ENCODE measurements around the gene NRK. TPM values are rescaled to one million over a fixed set of nuclear protein-coding genes. Genes with fewer than 3 reads are reported as not detected.
"Not testable (repeated sequence)": the region's sequence is repeated elsewhere in the genome, so short reads cannot be mapped to it uniquely, and the experiment has no call there.

Gene NRK
- polyA plus RNA-seq, 1 donor from 2014 or later, result not detected

DNA sequence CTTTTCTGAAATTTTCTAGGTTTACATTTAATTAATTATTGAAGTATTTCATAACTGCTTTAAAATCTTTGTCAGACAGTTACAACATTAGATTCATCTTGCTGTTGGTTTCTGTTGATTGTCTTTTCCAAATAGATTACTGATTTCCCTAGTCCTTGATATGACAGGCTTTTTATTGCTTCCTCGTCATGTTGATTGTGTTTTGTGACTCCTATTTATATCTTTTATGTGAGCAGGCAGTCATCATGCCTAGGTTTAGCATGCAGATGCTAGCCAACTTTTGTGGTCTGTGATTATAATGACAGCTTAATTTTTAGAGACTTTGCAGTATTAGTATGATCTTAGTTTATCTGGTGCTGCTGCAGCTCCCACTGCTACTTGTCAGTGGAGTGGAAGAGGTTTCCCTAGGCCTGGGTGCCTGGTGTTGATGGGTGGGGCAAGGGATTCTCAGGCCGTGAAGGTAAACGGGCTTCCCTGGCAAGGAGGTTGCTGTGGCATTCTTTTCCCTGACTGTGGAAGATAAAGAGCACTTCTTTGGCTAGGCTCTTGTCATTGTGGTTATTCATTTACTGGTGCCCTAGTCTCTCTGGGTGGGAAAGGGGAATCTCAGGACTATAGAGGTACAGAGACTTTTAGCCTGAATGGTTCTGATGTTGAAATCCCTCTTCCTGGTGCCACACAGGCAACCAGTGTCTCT is 150.5 kb downstream of the NRK start:
- H3K4me1 Mint-ChIP-seq, result no peaks in the 10 kb centered on the region
- no peak overlapping the region for H3K4me3 Mint-ChIP-seq
- H3K36me3 Mint-ChIP-seq, result no peaks in the 10 kb centered on the region
- H3K27ac Mint-ChIP-seq, result no peak overlapping the region
- H3K27me3 Mint-ChIP-seq, result no peaks in the 10 kb centered on the region
- H3K9me3 Mint-ChIP-seq, result peaks cover 0 to 3% (median 2%) of the 10 kb centered on the region in 3 donors

DNA sequence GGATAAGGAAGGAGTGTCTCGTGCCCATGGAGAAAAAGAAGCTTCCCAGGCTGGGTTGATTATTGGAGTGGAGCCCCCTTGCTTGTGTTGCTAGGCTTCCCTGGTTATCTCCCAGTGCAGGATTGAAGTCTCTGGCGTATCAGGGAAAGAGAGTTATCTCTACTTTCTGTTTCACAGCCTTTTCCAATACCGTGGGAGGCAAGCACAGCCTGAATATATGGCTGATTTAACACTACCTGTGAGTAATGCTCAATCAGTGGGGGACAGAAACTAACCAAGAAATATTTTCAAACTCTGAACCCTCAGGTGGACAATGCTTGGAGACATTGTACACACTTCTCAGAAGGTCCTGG is 151.0 kb downstream of the NRK start:
- peaks cover 0 to 3% (median 2%) of the 10 kb centered on the region in 3 donors for H3K9me3 Mint-ChIP-seq
- no peaks in the 10 kb centered on the region for H3K36me3 Mint-ChIP-seq
- no peaks in the 10 kb centered on the region for H3K4me1 Mint-ChIP-seq
- no peak overlapping the region for H3K27ac Mint-ChIP-seq
- H3K4me3 Mint-ChIP-seq, result no peak overlapping the region
- no peaks in the 10 kb centered on the region for H3K27me3 Mint-ChIP-seq

DNA sequence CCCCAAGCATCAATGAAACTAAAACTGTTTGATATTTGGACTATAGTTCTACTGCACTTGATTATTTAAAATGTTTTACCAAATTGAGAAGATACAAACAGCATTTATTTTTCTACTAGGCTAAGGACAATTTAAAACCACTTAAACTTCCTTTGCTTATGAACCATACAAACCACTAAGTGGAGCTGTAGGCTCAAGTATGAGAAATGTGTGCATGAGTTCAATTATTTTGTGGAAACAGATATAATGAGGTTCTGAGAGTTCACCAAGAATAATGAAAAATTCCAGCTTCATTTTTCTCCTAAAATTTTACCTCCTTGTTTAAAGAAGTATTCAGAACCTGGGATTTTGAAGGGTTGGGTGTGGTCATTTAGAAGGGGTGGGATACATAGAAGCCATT is 153.0 kb downstream of the NRK start:
- peaks cover 0 to 3% (median 2%) of the 10 kb centered on the region in 3 donors for H3K9me3 Mint-ChIP-seq
- no peaks in the 10 kb centered on the region for H3K27me3 Mint-ChIP-seq
- H3K27ac Mint-ChIP-seq, result no peak overlapping the region
- no peaks in the 10 kb centered on the region for H3K36me3 Mint-ChIP-seq
- H3K4me1 Mint-ChIP-seq, result peaks cover 0 to 2% (median 0%) of the 10 kb centered on the region in 3 donors
- no peak overlapping the region for H3K4me3 Mint-ChIP-seq

DNA sequence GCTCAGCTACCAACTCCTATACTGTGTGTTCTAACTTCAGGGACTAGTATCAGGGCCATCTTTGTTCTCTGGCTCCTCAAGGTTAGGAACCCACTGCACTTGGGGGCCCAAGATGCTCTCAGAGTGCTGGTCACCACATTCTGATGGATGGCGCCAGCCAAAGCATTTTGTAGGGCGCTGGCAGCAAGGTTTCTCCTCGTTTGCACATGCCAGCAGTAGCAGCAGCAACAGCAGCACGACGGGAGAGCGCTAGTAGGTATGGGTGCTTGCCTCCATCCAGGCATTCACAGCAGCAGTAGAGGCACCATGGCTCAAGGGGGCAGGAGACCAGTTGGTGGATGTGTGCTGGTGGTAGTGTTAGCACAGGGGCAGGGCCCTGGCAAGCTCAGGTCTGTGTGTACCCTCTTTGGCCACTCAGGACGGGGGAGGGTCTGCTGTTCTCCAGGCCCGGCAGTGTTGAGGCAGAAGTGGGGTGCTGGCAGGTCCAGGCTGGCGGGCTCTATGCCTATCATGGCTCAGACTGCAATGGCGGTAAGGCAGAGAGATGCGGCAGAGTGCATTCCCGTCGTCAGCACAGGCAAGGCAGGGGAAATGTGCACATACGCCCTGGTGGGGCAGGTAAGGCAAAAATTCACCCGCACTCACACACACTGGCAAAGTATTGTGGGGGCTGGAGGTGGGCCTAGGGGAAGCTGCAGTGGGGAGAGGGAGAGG is 159.6 kb downstream of the NRK start:
- H3K4me1 Mint-ChIP-seq, result peaks cover 0 to 4% (median 0%) of the 10 kb centered on the region in 3 donors
- H3K36me3 Mint-ChIP-seq, result no peaks in the 10 kb centered on the region
- peaks cover 2% of the 10 kb centered on the region for H3K27me3 Mint-ChIP-seq
- no peak overlapping the region for H3K4me3 Mint-ChIP-seq
- H3K27ac Mint-ChIP-seq, result no peak overlapping the region
- no peaks in the 10 kb centered on the region for H3K9me3 Mint-ChIP-seq

DNA sequence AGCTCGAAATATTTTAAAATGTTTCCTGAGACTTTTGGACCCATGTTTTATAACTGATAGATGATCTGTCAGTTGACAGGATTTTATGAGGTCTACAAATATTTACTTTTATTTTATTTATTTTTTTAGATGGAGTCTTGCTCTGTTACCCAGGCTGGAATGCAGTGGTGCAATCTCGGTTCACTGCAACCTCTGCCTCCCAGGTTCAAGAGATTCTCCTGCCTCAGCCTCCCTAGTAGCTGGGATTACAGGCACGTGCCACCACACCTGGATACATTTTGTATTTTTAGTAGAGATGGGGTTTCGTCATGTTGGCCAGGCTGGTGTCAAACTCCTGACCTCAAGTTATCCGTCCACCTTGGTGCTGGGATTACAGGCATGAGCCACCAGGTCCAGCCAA is 166.1 kb downstream of the NRK start:
- not testable (repeated sequence) for H3K36me3 Mint-ChIP-seq, H3K4me1 Mint-ChIP-seq, H3K4me3 Mint-ChIP-seq, H3K27ac Mint-ChIP-seq, H3K27me3 Mint-ChIP-seq, H3K9me3 Mint-ChIP-seq

DNA sequence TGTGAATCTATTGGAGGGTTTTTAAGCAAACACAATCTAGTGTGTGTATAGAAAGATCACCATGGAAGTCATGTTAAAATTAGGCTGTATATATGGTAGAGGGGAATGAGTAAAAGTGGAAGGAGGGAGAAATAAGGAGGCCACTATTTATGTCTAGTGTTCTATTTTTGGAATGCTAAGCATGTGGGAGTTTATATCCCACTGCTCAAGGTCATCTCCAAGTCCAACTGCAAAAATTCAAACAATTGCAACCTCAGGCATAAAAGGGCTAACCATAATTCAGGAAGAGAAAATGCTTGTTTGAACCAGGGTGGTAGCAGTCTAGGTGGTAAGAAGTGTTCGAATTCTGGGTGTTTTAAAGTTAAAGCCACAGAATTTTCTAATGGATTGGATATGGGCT is 177.0 kb downstream of the NRK start:
- Mint-ChIP-seq H3K4me1 (no peaks in the 10 kb centered on the region), H3K27ac (no peak overlapping the region), H3K9me3 (no peaks in the 10 kb centered on the region), H3K27me3 (no peaks in the 10 kb centered on the region), H3K4me3 (no peak overlapping the region), H3K36me3 (no peaks in the 10 kb centered on the region)

DNA sequence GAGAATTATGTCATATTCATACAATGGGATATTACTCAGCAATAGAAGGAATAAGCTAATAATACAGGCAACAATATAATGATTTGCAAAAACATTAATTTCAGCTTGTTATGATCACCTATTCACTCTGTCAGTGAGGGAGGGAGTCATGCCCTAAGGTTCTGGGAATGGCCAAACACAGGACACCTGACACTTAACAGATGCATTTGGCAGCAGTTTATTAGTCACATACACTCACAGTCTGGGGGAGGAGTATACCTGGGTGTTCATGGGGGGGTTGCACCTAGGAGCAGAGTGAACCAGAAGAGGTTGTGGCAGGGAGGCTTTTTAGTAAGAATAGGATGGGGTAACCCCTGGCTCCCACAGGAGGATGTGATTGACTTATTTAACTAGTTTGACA is 177.9 kb downstream of the NRK start:
- Mint-ChIP-seq H3K36me3 (no peaks in the 10 kb centered on the region), H3K4me1 (no peaks in the 10 kb centered on the region), H3K4me3 (no peak overlapping the region), H3K27me3 (no peaks in the 10 kb centered on the region), H3K27ac (no peak overlapping the region), H3K9me3 (no peaks in the 10 kb centered on the region)

DNA sequence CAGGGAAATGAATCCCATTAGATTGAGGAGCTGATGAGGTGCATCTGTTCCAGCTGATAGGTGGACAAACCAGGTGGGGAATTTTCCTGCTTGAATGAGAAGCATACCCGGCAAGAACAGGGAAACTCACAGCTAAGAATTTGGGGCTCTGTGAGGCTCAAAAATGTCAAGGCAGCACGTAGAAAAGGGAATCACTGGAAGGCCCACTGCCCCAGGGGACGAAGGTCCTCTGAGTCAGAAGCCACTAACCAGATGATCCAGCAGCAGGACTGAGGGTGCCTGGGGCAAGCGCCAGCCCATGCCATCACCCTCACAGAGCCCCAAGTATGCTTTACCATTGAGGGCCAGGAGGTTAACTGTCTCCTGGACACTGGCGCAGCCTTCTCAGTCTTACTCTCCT is 178.3 kb downstream of the NRK start:
- H3K4me3 Mint-ChIP-seq, H3K36me3 Mint-ChIP-seq, H3K27ac Mint-ChIP-seq, H3K4me1 Mint-ChIP-seq, H3K9me3 Mint-ChIP-seq, H3K27me3 Mint-ChIP-seq: not testable (repeated sequence)

DNA sequence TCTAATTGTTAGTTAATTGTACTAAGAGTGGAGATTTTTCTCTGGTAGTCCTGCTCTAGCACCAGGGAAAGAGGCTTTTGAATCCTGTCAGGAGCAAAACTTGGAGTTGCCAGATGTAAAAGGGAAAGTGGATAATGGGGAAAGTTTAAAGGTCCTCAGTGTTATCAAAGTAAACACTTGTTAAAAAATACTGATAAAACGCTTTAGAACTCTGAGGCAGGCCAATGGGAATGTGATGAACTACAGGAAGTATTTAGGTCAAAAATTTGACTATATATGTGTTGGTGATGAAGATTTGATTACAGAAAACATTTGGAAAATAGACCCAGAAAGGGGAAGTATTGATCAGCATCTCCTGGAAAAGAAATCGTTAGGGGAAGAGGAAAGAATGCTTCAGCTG is 183.3 kb downstream of the NRK start:
- Mint-ChIP-seq H3K4me3 (no peak overlapping the region), H3K9me3 (peaks cover 0 to 11% (median 0%) of the 10 kb centered on the region in 3 donors), H3K27ac (no peak overlapping the region), H3K36me3 (no peaks in the 10 kb centered on the region), H3K4me1 (no peaks in the 10 kb centered on the region), H3K27me3 (no peaks in the 10 kb centered on the region)

DNA sequence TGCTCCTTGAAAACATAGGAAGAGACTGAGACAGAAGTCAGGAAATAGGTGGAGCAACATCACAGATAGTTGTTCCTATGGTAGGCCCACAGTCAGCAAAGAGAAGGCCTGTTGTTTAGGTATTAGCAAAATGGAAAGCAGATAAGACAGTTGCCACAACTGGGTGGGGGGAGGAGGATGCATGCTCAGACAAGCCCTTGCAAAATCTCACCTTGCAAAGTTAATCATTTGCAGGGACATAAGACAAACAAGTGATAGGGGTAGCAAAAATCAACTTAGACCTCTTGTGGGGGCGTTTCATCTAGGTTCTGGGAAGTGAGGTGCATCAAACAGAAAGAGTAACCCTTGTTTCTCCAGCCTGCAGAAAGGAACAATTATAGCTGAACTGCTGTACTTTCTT is 185.5 kb downstream of the NRK start:
- H3K4me1 Mint-ChIP-seq, result peaks cover 0 to 2% (median 0%) of the 10 kb centered on the region in 3 donors
- no peaks in the 10 kb centered on the region for H3K36me3 Mint-ChIP-seq
- peaks cover 0 to 11% (median 5%) of the 10 kb centered on the region in 3 donors for H3K9me3 Mint-ChIP-seq
- H3K27me3 Mint-ChIP-seq, result no peaks in the 10 kb centered on the region
- H3K27ac Mint-ChIP-seq, result no peak overlapping the region
- no peak overlapping the region for H3K4me3 Mint-ChIP-seq

Other genes with a start within 250 kb of the NRK start
- not detected for gene SERPINA7, start 216.2 kb downstream of the NRK start, polyA plus RNA-seq

All from IgD-negative memory B cell (primary cell).